Activated CD4-positive, alpha-beta T cell treated with anti-CD3 and anti-CD28 coated beads, Interleukin-2, amount 50 U/mL, for 1 hour (primary cell): Measurements from ENCODE around the gene MEGF9.
A peak's percentile ranks its signal among the peaks of the same experiment; 100 is the strongest.
"Not testable (repeated sequence)": the region's sequence is repeated elsewhere in the genome, so short reads cannot be mapped to it uniquely, and the experiment has no call there.

Source experiments
- DNase-seq: peaks from one replicate; pipeline ENCODE4 v3.0.0-alpha.2; 2020

MEGF9 gene

DNA sequence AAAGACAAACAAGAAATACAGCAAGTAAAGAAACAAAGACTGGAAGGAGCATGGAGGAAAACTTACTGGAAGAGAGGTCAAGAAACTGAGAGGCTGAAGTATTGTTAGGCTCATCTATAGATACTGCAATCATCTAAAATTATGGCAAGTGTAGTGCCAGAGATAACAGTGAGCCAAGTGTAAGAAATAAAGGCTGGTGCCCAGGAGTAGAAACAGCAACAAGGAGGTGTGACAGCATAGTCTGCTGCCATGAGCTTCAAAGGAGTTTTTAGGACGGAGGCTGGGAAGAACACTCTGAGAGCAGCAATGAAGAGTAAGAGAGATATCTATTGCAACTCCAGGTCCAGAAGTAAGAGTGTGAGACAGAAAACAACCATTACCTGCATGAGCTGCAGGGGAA is 60.5 kb downstream of the MEGF9 start:
- DNase-seq, result no peak

- DNase-seq, result no peak
These were observed 61.3 kb downstream of the MEGF9 start for GRCh38 chr9:120652934-120653333.

DNA sequence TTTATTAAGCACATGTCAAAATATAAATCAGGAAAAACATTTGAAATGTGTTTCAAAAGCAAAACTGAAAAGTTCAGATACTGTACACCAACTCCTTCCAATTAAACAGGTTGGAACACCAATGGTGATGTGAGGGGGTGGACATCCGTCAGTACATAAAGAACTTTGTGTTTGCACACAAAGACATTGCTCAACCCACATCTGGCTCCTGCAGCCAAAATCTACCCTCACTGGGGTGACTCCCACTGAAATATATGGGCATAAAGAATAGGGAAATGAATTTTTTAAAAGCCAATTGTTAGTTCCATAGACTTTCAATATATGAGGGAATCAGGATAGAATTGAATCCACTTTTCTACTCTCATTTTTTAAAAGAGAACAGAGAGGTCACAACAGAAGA is 63.9 kb downstream of the MEGF9 start:
- no peak for DNase-seq

- DNase-seq, result no peak
These were observed 65.6 kb downstream of the MEGF9 start for GRCh38 chr9:120648581-120649197.

DNA sequence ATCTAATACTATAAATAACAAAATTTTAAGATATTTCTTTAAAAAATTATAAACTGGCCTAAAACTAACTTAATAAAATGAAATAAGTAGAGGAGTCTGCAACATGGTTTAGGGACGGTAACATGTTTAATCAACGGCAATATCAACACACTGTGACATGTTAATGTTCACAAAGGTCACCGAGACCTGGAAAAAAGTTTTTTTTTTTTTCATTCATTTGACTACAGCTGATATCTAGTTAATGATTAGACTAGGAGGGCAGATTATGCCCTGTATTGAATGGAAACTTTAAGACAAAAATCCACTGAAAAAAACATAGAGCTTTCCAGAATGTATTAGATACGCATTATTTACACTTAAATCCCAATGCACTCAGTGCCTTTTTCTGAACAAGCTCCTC is 67.3 kb downstream of the MEGF9 start:
- no peak for DNase-seq

GRCh38 chr9:120645760-120646159 is 68.5 kb downstream of the MEGF9 start:
- no peak for DNase-seq

GRCh38 chr9:120643061-120643460 is 71.2 kb downstream of the MEGF9 start:
- DNase-seq, result no peak

DNA sequence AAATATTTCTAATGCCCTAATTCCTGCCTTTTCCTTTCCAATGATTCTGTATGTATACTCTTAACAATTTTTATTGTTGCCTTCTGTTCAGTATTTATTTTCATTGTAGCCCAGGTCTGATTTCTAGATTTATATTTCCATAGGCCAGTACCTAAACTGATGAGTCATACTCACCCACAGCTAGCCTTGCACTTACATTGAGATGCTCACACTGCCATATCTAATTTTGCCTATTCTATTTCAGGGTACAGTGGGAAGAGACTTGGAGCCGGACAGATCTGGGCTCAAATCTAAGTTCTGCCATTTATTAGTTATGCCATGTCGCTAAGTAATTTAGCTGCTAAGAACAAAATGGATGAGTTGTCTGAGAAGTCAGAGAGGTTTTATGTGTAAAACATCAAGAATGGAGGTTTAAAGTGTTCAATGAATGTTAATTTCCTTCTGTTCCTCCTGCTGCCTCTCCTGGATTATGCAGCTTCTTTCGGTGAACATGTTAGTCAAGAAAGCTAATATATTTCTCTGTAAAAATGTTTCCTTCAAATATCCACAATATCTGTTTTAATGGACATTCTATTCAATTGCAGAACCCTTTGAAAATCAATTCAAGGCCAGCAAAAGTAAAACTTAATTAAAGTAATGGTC is 72.0 kb downstream of the MEGF9 start:
- no peak for DNase-seq

GRCh38 chr9:120640874-120641273 is 73.4 kb downstream of the MEGF9 start:
- not testable (repeated sequence) for DNase-seq

DNA sequence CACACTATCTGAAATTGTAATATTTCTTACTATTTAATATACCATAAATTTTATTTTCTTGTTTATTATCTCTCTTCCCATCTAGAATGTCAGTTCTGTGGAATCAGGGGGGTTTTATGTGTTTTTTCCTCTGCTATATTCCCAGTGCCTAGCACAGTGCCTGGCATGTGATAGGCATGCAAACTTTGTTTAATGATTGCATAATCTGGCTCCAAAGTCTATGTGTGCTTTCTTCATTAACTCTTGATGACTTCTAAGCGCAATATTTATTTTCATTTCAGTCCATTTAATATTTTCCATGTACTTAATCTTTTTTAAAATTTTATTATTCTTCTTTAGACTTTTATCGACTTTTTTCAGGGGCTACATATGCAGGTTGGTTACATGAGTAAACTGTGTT is 73.9 kb downstream of the MEGF9 start:
- no peak for DNase-seq

- DNase-seq, result no peak
These were observed 76.4 kb downstream of the MEGF9 start for GRCh38 chr9:120637919-120638318.

GRCh38 chr9:120636194-120636957 is 77.9 kb downstream of the MEGF9 start:
- no peak for DNase-seq

DNA sequence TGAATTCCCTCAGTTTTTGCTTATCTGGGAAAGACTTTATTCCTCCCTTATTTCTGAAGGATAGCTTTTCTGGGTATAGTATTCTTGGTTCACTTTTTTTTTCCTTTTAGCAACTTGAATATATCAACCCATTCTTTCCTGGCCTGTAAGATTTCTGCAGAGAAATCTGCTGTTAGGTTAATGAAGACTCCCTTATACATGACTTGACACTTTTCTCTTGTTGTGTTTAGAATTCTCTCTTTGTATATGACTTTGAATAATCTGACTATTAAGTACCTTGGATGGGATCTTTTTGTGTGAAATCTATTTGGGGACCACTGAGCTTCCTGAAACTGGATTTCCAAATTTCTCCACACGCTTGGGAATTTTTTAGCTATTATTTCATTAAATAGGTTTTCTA is 79.3 kb downstream of the MEGF9 start:
- no peak for DNase-seq

GRCh38 chr9:120630333-120630732 is 83.9 kb downstream of the MEGF9 start:
- no peak for DNase-seq

- DNase-seq, result not testable (repeated sequence)
These were observed 85.3 kb downstream of the MEGF9 start for GRCh38 chr9:120628925-120629497.

GRCh38 chr9:120628207-120628924 is 85.9 kb downstream of the MEGF9 start:
- no peak for DNase-seq

- no peak for DNase-seq
These were observed 87.2 kb downstream of the MEGF9 start for GRCh38 chr9:120627073-120627472.

DNA sequence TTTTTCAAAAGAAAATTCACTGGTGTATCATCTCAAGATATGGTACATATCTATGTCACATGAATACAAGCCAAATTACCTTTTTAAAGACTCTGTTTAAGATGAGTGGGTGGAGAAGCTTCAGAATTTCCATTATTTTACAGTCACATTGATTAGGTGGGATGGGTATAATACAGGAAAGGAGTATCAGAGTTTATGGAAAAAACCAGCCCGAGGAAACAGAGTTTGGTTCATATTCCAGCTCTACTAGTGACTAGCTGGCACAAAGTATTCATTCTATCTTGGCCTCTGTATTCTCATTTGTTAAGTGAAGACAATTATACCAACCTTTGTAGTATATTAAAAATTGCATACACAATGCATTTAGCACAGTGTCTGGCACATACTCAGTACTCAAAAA is 87.8 kb downstream of the MEGF9 start:
- no peak for DNase-seq

- DNase-seq, result no peak
These were observed 89.0 kb downstream of the MEGF9 start for GRCh38 chr9:120625222-120625621.

- DNase-seq, result no peak
These were observed 91.5 kb downstream of the MEGF9 start for GRCh38 chr9:120622790-120623189.

- no peak for DNase-seq
These were observed 92.3 kb downstream of the MEGF9 start for GRCh38 chr9:120621941-120622340.

DNA sequence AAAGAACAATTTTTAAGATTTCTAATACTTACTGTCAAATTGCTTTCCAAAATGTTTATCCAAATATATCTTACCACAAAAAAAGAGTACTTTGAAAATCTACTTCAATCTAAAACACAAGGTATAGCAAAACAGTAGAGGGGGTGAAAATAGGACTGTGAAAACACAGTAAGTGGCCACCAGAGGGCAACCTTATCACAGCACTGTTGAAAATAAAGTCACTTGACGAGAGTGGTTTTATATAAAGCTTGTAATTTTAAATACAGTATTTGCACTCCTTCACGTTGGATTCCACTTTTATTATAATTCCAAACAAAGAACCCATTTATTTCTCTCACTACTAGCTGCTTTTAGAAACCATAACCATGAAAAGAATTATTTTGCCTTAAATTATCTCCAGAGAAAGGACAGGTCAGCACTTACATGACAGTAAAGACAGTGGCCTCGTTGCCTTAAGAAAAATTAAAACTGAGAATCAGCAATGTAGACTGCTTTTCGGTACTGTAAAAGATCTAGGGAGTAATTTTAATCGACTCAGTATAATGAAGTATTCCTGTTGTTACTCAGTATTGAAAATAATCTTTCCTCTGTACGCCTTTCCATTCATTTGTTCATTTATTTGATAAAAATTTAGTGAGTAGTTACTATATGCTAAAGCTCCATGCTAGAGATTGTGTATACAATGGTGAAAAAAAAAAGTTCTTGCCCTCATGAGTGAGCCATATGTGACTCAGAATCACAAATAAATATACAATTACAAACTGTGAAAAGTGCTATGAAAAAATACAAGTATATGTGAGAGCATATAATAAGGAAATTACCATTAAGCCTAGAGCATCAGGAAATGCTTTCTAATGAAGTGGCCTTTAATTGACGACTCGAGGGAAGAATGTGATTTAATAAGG is 94.3 kb downstream of the MEGF9 start:
- DNase-seq, result peak; percentile 55
